ENCODE results near the gene FTO. TPM values are rescaled to one million over a fixed set of nuclear protein-coding genes. Genes with fewer than 3 reads are reported as not detected.

FTO gene
- total RNA-seq, 1 donor, result 135 TPM

- TF ChIP-seq CTCF (IDR thresholded peaks at IDR 0.05; ENCODE audit: insufficient read depth, low read length), result no peak
- no peak overlapping the region for H3K4me3 ChIP-seq (ENCODE audit: low read depth, low read length)
- DNase-seq (ENCODE audit: low read depth), result no peak
Observed at GRCh38 chr16:54069601-54070239, 365.8 kb downstream of the FTO start.

GRCh38 chr16:54070789-54071343, 366.9 kb downstream of the FTO start:
- DNase-seq (ENCODE audit: low read depth), result no peak
- no peak overlapping the region for H3K4me3 ChIP-seq (ENCODE audit: low read depth, low read length)
- TF ChIP-seq CTCF (IDR thresholded peaks at IDR 0.05; ENCODE audit: insufficient read depth, low read length), result no peak

DNA sequence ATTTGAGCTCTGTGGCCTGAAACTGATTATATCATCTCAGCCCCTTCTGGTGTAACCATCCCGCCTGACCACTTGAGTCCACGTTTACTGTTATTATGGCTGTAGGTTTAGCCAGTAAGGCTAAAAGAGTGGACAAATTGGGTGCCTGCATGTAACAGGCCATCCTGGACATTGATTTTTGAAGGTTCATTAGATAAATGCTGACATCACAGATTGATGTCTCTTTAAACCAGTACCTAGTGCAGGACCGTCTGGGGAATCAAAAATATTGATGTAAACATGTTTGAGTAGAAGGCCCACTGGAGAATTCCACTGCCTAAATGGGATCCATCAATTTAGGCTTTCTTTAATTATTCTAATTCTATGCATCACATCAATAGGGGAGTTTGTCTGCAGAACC, 367.6 kb downstream of the FTO start:
- no peak for TF ChIP-seq CTCF (IDR thresholded peaks at IDR 0.05; ENCODE audit: insufficient read depth, low read length)
- H3K4me3 ChIP-seq (ENCODE audit: low read depth, low read length), result no peak overlapping the region
- DNase-seq (ENCODE audit: low read depth), result no peak

DNA sequence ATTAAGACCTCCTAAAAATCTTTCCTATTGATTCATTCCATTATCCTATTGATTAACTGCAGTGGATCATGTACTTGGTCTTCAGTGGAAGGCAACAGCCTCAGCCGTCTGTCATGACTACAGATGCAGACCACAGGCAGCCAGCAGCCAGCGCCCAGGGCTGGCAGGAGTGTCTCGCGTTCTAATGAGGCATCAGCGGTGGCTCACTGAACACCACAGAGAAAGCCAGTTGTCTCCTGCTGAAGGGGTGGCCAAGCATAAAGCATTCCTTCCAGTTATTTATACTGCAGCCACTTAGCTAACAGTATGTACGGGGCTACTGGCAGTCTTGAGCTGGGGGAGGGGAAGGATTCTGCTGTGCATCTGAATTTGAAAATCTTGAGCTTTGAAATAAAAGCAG, 368.3 kb downstream of the FTO start:
- TF ChIP-seq CTCF (IDR thresholded peaks at IDR 0.05; ENCODE audit: insufficient read depth, low read length), result no peak
- no peak overlapping the region for H3K4me3 ChIP-seq (ENCODE audit: low read depth, low read length)
- no peak for DNase-seq (ENCODE audit: low read depth)

GRCh38 chr16:54073356-54073755, 369.4 kb downstream of the FTO start:
- no peak for TF ChIP-seq CTCF (IDR thresholded peaks at IDR 0.05; ENCODE audit: insufficient read depth, low read length)
- no peak for DNase-seq (ENCODE audit: low read depth)
- H3K4me3 ChIP-seq (ENCODE audit: low read depth, low read length), result no peak overlapping the region

- no peak for DNase-seq (ENCODE audit: low read depth)
- H3K4me3 ChIP-seq (ENCODE audit: low read depth, low read length), result no peak overlapping the region
- TF ChIP-seq CTCF (IDR thresholded peaks at IDR 0.05; ENCODE audit: insufficient read depth, low read length), result no peak
Observed at GRCh38 chr16:54075446-54075845, 371.5 kb downstream of the FTO start.

Data from fibroblast of the aortic adventitia (primary cell).